HG03108 (cell line): Measurements from ENCODE around the gene ADGRA3.
"Not testable (repeated sequence)": the region's sequence is repeated elsewhere in the genome, so short reads cannot be mapped to it uniquely, and the experiment has no call there.

Experiments
- ATAC-seq: cut with Tn5 transposase; IDR thresholded peaks from one replicate; pipeline ENCODE4 v1.9.1; 2021; ENCODE audit warnings: moderate library complexity; ENCODE audit not compliant: unreplicated experiment

Gene ADGRA3

DNA sequence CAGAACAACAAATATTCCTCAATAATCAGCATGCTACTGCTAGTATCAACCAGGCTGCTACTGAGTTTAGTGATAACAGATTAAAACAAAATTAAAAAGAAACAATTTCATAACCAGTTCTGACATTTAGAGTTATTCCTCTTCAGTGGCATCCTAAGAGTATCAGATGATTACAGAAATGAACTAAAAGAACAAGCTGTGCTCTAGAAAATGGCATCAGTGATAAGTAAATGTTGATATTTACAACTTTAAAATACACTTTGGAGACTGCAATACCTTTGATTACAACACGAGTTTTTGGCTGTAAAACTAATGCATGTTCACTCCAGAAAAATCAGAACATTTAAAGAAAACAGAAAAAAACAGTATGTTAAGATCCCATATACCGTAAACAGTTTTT is 72.9 kb downstream of the ADGRA3 start:
- ATAC-seq, result no peak

GRCh38 chr4:22440999-22441398 is 74.9 kb downstream of the ADGRA3 start:
- no peak for ATAC-seq

DNA sequence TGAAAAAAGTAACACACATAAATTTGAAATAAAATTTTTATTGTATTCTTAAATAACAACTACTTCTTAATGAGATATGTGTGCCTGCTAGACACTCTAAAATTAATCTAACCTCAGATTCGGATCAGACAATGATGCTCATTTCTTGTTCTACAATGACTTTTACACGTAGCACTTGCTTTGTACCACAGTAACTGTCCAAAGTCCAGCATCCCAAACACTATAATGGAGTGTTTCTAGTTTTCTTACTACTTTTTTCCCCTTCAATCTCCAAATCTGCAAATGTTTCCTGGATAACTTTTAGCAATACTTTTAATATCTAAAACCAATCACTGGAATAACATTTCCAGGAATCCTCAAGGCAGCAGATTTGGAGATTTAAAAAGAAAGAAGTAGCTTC is 75.9 kb downstream of the ADGRA3 start:
- ATAC-seq, result no peak

DNA sequence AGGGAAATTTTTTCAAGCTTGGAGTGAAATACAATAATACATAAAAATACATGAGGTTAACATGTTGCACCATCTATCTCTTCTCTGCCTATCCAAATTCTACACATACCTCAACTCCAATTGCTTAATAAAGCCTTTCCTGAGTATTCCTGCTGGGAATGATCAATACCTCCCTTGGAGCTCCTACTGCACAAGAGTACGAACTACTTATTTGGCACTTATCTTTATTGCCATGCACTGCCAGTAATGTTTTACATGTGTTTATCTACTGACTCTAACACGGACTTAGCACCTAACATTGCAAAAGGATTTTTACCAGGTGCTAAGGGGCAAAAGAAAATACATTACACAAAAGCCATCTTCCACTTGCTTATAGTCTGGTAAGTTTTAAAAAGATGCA is 80.2 kb downstream of the ADGRA3 start:
- no peak for ATAC-seq

DNA sequence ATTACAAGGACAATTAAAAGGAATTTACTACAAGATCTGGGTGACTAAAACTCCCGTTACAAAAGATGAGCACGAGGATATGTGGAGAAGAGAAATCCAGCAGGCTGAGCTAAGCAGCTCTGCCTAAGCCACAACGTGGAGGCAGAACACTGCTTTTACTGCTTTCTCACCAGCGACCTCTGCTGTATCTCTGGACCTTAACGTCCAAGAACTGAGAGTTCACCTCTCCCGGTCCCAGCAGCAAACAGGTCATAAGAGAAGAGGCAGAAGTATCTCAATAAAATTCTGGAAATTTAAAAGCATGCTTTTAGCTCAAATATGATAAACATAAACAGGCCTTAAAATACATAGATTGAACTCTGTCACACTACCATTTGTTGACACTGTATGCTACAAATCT is 81.0 kb downstream of the ADGRA3 start:
- no peak for ATAC-seq

GRCh38 chr4:22430626-22431025 is 85.2 kb downstream of the ADGRA3 start:
- ATAC-seq, result no peak

- ATAC-seq, result no peak
These were observed 87.4 kb downstream of the ADGRA3 start for GRCh38 chr4:22428441-22428840.

GRCh38 chr4:22427675-22428074 is 88.2 kb downstream of the ADGRA3 start:
- no peak for ATAC-seq

GRCh38 chr4:22420291-22420690 is 95.6 kb downstream of the ADGRA3 start:
- no peak for ATAC-seq

GRCh38 chr4:22417408-22417807 is 98.5 kb downstream of the ADGRA3 start:
- ATAC-seq, result no peak

- ATAC-seq, result no peak
These were observed 99.5 kb downstream of the ADGRA3 start for GRCh38 chr4:22416403-22416802.

DNA sequence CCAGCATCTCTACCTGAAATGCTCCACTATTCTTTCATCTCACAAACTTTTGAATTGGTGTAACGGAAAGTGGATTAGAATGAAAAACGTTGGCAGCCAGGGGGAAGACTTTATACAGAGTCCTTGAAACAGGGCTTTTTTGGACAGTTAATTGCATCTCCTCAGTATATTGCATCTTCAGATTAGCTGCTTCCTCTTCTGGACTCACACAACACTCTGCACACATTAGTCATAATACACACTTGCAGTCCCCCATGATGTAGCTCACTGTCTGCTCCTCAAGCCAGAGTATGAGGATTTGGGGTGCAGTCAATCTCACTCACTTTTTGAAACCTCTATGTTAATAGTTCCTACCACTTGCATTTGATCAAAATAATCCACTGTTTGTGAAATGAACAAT is 101.0 kb downstream of the ADGRA3 start:
- no peak for ATAC-seq

- no peak for ATAC-seq
These were observed 102.4 kb downstream of the ADGRA3 start for GRCh38 chr4:22413471-22413870.

- ATAC-seq, result no peak
These were observed 103.9 kb downstream of the ADGRA3 start for GRCh38 chr4:22412013-22412412.

- no peak for ATAC-seq
These were observed 105.1 kb downstream of the ADGRA3 start for GRCh38 chr4:22410645-22411247.

DNA sequence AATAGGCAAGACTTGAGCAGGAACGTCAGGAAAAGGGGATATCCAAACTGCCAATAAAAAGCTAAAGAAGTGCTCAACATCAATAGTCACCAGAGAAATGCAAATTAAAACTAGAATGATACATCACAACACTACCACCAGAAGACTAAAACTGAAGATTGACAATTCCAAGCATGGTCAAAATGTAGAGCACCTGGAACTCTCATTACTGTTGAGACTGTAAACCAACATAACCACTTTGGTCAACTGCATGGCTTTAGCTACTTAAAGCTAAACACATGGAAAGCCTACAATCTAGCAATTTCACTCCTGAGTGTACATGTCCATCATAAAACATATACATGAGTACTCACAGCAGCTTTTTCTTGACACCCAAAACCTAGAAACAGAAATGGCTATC is 107.4 kb downstream of the ADGRA3 start:
- ATAC-seq, result no peak

- no peak for ATAC-seq
These were observed 108.5 kb downstream of the ADGRA3 start for GRCh38 chr4:22407361-22407760.

GRCh38 chr4:22398671-22399070 is 117.2 kb downstream of the ADGRA3 start:
- ATAC-seq, result no peak

DNA sequence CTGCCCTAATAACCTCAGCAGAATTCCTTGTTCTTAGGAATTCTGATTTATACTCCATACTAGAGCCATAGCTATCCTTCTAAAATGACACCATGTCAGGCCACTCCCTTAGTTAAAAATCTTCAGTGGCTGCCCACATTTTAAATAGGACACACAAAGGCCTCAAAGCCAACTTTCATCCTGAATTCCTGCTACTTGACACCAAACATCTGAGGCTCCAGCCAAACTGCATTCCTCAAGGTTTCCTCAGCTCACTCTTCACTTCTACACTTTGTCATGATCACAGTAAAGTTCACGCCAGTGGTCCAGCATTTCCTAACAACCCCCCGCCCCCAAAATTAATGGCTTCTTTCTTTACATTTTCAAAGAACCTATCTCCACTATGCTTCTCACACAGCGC is 124.3 kb downstream of the ADGRA3 start:
- ATAC-seq, result no peak

GRCh38 chr4:22389240-22389870 is 126.5 kb downstream of the ADGRA3 start:
- no peak for ATAC-seq

GRCh38 chr4:22385611-22386011 is 130.3 kb downstream of the ADGRA3 start:
- ATAC-seq, result no peak

DNA sequence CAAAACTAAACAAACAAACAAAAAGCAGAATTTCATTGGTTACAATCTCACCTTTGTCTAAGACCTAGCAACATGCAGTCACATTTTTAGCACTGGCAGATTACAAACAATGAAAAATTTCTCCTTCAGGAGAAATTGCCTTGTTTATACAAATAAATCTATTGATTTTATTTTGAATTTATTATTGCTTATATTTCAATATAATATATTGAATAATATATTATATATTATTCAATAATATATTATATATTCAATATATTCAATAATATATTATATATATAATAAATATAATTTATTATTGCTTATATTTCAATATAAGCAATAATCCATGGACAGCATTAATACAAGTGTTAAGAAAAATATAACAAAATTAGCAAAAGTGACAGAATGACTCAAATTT is 131.7 kb downstream of the ADGRA3 start:
- ATAC-seq, result no peak

DNA sequence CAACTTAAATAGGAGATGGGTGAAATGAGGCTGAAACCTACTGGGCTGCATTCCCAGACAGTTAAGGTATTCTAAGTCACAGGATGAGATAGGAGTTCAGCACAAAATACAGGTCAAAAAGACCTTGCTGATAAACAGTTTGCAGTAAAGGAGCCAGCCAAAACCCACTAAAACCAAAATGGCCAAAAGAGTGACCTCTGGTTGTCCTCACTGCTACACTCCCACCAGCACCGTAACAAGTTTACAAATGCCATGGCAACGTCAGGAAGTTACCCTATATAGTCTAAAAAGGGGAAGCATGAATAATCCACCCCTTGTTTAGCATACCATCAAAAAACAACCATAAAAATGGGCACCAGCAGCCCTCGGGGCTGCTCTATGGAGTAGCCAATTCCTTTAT is 133.7 kb downstream of the ADGRA3 start:
- ATAC-seq, result not testable (repeated sequence)
